Measurements from ENCODE around the gene SLC36A3.

- no peak for TF ChIP-seq CTCF (IDR thresholded peaks at IDR 0.05; ENCODE audit: low read length)
- TF ChIP-seq EZH2 (optimal IDR thresholded peaks at IDR 0.05; ENCODE audit: low read depth, low read length): no peak
These were observed 65.9 kb downstream of the SLC36A3 start for GRCh38 chr5:151237685-151238084.
